Heart left ventricle (tissue), 13 donors: ENCODE data around the gene DOCK8.

ENCODE experiments used
- POLR2A ChIP-seq, 2 donors: fragments of 450-650 bp; IDR thresholded peaks; one replicate each; pipeline ENCODE4 v1.6.1; 2017; ENCODE audit warnings: antibody characterized with exemption in 2 of 2, mild to moderate bottlenecking in 2 of 2, moderate library complexity in 2 of 2
- TF ChIP-seq, protein P1 (sequence below), 12 donors: fragments of 200-600 bp; sonication (generic) in 4 of 12; IDR thresholded peaks; one replicate each; pipeline versions ENCODE4 v1.5.0 to v1.8.0; 2018 to 2022; ENCODE audit warnings: antibody characterized with exemption in 12 of 12, mild to moderate bottlenecking in 5 of 12
- donor health status: ischemic (EF 13 %, LVEDD 7.1; RV severe dilation, severe dysfunction).
- donor health status: DM: no; HTN: yes; CAD: no.
- donor health status: DM: no; HTN: no; CAD: no.
- donor health status: ischemic (EF 25% LVEDD 6.9; RV normal size, moderate dysfunction).
- donor health status: ischemic (EF 25% LVEDD 5.7; RV mildly dilated, moderate dysfunction).
- donor health status: ischemic (EF 35%, LVEDD 5.7; RV mildly dilated, moderate dysfunction).
- donor health status: nonischemic (EF 11% LVEDD 7.7; RV severe dilation, severe dysfunction).
- donor health status: DM: yes; HTN: yes; CAD: no.
- donor health status: PGD.
- donor health status: ischemic (EF 29% LVEDD 5.4; RV normal size, mild dysfunction).
- donor health status: nonischemic (EF 23%, LVEDD 6.1; RV moderate dilation, normal function).

DNA sequence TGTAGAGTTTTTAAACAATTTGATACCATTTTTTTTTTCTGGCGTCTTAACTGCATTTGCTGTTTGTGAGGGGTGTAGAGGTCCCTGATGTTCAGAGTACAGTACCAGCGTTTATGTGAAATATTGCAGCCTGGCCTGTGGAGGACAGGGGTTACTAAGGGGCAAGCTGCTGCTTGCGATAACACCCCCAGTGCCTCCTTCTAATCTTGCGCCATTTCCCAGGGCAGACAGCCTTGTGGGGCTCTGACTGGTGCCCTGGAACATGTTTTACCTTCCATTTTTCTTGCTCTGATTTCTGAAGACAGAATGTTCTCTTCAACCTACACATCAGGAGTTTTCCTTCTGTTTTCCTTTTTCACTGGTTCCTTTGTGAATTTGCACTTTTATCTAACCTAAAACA, 142.9 kb downstream of the DOCK8 start:
- TF ChIP-seq, protein P1, sequence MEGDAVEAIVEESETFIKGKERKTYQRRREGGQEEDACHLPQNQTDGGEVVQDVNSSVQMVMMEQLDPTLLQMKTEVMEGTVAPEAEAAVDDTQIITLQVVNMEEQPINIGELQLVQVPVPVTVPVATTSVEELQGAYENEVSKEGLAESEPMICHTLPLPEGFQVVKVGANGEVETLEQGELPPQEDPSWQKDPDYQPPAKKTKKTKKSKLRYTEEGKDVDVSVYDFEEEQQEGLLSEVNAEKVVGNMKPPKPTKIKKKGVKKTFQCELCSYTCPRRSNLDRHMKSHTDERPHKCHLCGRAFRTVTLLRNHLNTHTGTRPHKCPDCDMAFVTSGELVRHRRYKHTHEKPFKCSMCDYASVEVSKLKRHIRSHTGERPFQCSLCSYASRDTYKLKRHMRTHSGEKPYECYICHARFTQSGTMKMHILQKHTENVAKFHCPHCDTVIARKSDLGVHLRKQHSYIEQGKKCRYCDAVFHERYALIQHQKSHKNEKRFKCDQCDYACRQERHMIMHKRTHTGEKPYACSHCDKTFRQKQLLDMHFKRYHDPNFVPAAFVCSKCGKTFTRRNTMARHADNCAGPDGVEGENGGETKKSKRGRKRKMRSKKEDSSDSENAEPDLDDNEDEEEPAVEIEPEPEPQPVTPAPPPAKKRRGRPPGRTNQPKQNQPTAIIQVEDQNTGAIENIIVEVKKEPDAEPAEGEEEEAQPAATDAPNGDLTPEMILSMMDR (IDR thresholded peaks at IDR 0.05): no peak
- TF ChIP-seq POLR2A (IDR thresholded peaks at IDR 0.05): no peak
